B cell (primary cell): Measurements from ENCODE around the gene XPNPEP3. TPM values are rescaled to one million over a fixed set of nuclear protein-coding genes. Genes with fewer than 3 reads are reported as not detected.

Experiments used
- ATAC-seq: fragments of 200-7000 bp; cut with Tn5 transposase; one replicate; pipeline ENCODE4 v1.10.0; 2021; ENCODE audit warnings: low read depth, mild to moderate bottlenecking, moderate number of reproducible peaks, moderate library complexity
- CTCF ChIA-PET: fragments of 350-600 bp; sonication (Branson Sonifier 250); formaldehyde crosslinking; loops from one replicate; lab custom pipeline; 2021; ENCODE audit warnings: antibody characterized with exemption, inconsistent platforms; lab: Charles Lee
- POLR2A ChIA-PET: fragments of 350-600 bp; sonication (Branson Sonifier 250); formaldehyde crosslinking; loops from one replicate; lab custom pipeline; 2021; ENCODE audit warnings: antibody characterized with exemption; lab: Charles Lee
- DNase-seq: peaks from one replicate; pipeline ENCODE4 v3.0.0; 2013
- H2AFZ ChIP-seq: 2 replicates; pipeline ENCODE4 v1.6.1; 2012; ENCODE audit warnings: mild to moderate bottlenecking, low read depth, low read length; ENCODE audit not compliant: insufficient read depth, poor library complexity, severe bottlenecking
- H3K27ac ChIP-seq, 2 donors: 1 replicate in 1 of 2; 2 replicates in 1 of 2; pipeline ENCODE4 v1.5.1; 2012 to 2013; ENCODE audit warnings: low read length in 2 of 2, mild to moderate bottlenecking in 2 of 2, moderate library complexity in 1 of 2
- H3K27me3 ChIP-seq, 4 experiments: fragments of 200-600 bp in 1 of 4; sonication (generic) in 1 of 4; replicated peaks in 1 of 4; 1 replicate in 2 of 4; 2 replicates in 2 of 4; pipeline versions ENCODE4 v1.6.1 to v1.7.0; 2013 to 2016; ENCODE audit warnings: low read length in 3 of 4, mild to moderate bottlenecking in 2 of 4, mixed read lengths in 1 of 4, moderate library complexity in 1 of 4; ENCODE audit not compliant: insufficient read depth in 4 of 4, control insufficient read depth in 3 of 4; ENCODE audit errors: control extremely low read depth in 1 of 4
- H3K36me3 ChIP-seq, 2 experiments: replicated peaks in 1 of 2; 1 replicate in 1 of 2; 2 replicates in 1 of 2; pipeline versions ENCODE4 v1.6.1 to v1.7.1; 2013; ENCODE audit warnings: low read length in 1 of 2; ENCODE audit not compliant: insufficient read depth in 2 of 2, control insufficient read depth in 1 of 2; ENCODE audit errors: control extremely low read depth in 1 of 2, extremely low read depth in 1 of 2
- H3K4me1 ChIP-seq, 2 donors: fragments of 200-600 bp in 1 of 2; sonication (generic) in 1 of 2; 1 replicate in 1 of 2; 2 replicates in 1 of 2; pipeline versions ENCODE4 v1.5.1 to v1.6.1; 2013 to 2017; ENCODE audit warnings: low read length in 2 of 2; ENCODE audit not compliant: control insufficient read depth in 2 of 2, insufficient read depth in 2 of 2
- H3K4me2 ChIP-seq: replicated peaks from 2 replicates; pipeline ENCODE3; 2012; ENCODE audit warnings: mild to moderate bottlenecking, low read depth, low read length; ENCODE audit not compliant: poor library complexity, severe bottlenecking
- H3K4me3 ChIP-seq, 5 experiments: fragments of 200-600 bp in 1 of 5; sonication (generic) in 1 of 5; 1 replicate in 3 of 5; 2 replicates in 2 of 5; pipeline versions ENCODE4 v1.5.1 to v1.7.0; 2011 to 2016; ENCODE audit warnings: low read length in 4 of 5, mild to moderate bottlenecking in 4 of 5, low read depth in 2 of 5, control low read depth in 1 of 5, moderate library complexity in 1 of 5; ENCODE audit not compliant: insufficient read depth in 1 of 5; ENCODE audit errors: control extremely low read depth in 1 of 5, extremely low read depth in 1 of 5
- H3K79me2 ChIP-seq: fragments of 200-600 bp; sonication (generic); one replicate; pipeline ENCODE4 v1.6.0; 2016; ENCODE audit warnings: low read length; ENCODE audit not compliant: control insufficient read depth, insufficient read depth
- H3K9ac ChIP-seq: fragments of 200-600 bp; sonication (generic); 2 replicates; pipeline ENCODE4 v1.6.1; 2017; ENCODE audit warnings: mild to moderate bottlenecking, low read length, moderate library complexity
- H3K9me3 ChIP-seq, 3 donors: one replicate each; pipeline versions ENCODE4 v1.6.1 to v1.7.1; 2013; ENCODE audit warnings: low read length in 2 of 3; ENCODE audit not compliant: control insufficient read depth in 2 of 3, insufficient read depth in 1 of 3; ENCODE audit errors: control extremely low read depth in 1 of 3
- H4K20me1 ChIP-seq: 2 replicates; pipeline ENCODE4 v1.6.0; 2012; ENCODE audit warnings: mild to moderate bottlenecking, low read length; ENCODE audit not compliant: insufficient read depth, control insufficient read depth, poor library complexity, severe bottlenecking
- H3K27ac Mint-ChIP-seq: one replicate; pipeline ENCODE4 v1.8.0; 2021; ENCODE audit warnings: mixed read lengths
- H3K27me3 Mint-ChIP-seq: one replicate; pipeline ENCODE4 v1.8.0; 2021; ENCODE audit warnings: mixed read lengths
- H3K4me1 Mint-ChIP-seq: one replicate; pipeline ENCODE4 v1.8.0; 2021; ENCODE audit warnings: mixed read lengths
- H3K4me3 Mint-ChIP-seq: one replicate; pipeline ENCODE4 v1.8.0; 2021; ENCODE audit warnings: mixed read lengths
- H3K9me3 Mint-ChIP-seq: one replicate; pipeline ENCODE4 v1.8.0; 2022; ENCODE audit warnings: mixed read lengths; ENCODE audit not compliant: insufficient read depth
- EZH2 ChIP-seq: IDR thresholded peaks from 2 replicates; pipeline ENCODE4 v1.6.1; 2012; ENCODE audit warnings: borderline replicate concordance, low read depth, mild to moderate bottlenecking, moderate library complexity, low read length; ENCODE audit not compliant: insufficient read depth, poor library complexity, severe bottlenecking
- WGBS: methylation state at CpG from one replicate; pipeline ENCODE4 v1.1.5; 2013; ENCODE audit warnings: missing lambda C conversion rate; ENCODE audit not compliant: insufficient coverage; 5-methylcytosine and 5-hydroxymethylcytosine counted together
- intact Hi-C: fragments of 100-400 bp; cut with micrococcal nuclease; formaldehyde crosslinking; loops from one replicate; pipeline ENCODE4 v1.10.0; 2022
- polyA plus RNA-seq: library from polyadenylated mRNA; depleted of rRNA; stranded (reverse); fragments of >200 nt; gene quantifications from 2 replicates; pipeline ENCODE4 v1.2.3, GENCODE V29; 2012
- total RNA-seq, 2 donors: library from RNA; stranded (reverse); fragments of 120-200 nt in 1 of 2; gene quantifications; 1 replicate in 1 of 2; 2 replicates in 1 of 2; pipeline versions ENCODE4 v1.2.3 to v1.2.4, GENCODE V29; 2013 to 2022

The XPNPEP3 gene
- total and polyA plus RNA-seq, 2 donors (not counting 1 experiment from before 2014, with no cell fraction given), result 7.9 to 18.9 TPM

DNA sequence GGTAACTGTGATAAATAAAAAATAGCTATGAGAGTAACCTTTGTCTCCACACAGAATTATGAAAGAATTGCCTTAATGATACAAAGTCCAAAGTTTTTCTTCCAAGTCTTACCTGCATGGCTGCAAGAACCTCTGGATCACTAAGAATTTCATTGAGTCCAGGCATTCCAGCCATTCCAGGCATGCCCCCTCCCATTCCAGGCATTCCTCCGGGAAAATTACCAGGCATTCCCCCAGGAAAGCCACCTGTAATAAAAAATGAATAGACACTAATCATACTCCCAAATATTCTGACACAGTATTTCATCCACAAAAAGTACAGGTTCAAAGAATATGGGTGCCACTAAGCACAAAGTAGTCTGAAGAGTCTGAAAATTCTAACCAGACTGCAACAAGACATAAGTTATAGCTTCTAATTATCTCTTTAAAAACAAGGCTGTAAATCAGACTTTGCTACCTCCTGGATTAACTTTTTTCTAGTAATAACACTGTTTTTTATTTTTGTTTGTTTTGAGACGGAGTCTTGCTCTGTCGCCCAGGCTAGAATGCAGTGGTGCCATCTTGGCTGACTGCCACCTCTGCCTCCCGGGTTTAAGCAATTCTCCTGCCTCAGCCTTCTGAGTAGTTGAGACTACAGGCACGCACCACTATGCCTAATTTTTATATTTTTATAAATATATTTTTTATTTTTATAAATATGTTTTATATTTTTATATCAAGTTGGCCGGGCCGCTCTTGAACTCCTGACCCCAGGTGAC, 29.8 kb upstream of the XPNPEP3 start:
- H3K9ac ChIP-seq, result no peak overlapping the region
- Mint-ChIP-seq H3K4me3 (no peak overlapping the region), H3K4me1 (peaks cover 3% of the 10 kb centered on the region), H3K27ac (no peak overlapping the region), H3K27me3 (no peaks in the 10 kb centered on the region), H3K9me3 (no peaks in the 10 kb centered on the region)
- H3K9me3 ChIP-seq, result no peaks in the 10 kb centered on the region
- no peaks in the 10 kb centered on the region for H4K20me1 ChIP-seq
- no peak overlapping the region for H3K27ac ChIP-seq
- no peak overlapping the region for H2AFZ ChIP-seq
- H3K27me3 ChIP-seq, result no peaks in the 10 kb centered on the region
- H3K79me2 ChIP-seq, result no peaks in the 10 kb centered on the region
- H3K4me2 ChIP-seq, result no peak overlapping the region
- H3K4me1 ChIP-seq, result no peaks in the 10 kb centered on the region
- WGBS, result 100% methylated on average over 1 of the region's 7 CpGs
- intact Hi-C loops, result no loop called here
- DNase-seq, result no peak
- no peak for ATAC-seq
- ChIA-PET POLR2A (no interaction called here), CTCF (interaction anchor here (1.0 to 1.5 kb wide), 2 partner anchors 14 to 21 kb away, joined by 3 read pairs; no protein-coding TSS in a partner anchor)
- peaks cover 13 to 57% of the 10 kb centered on the region in 2 experiments for H3K36me3 ChIP-seq
- TF ChIP-seq EZH2, result no peak
- no peak overlapping the region for H3K4me3 ChIP-seq

DNA sequence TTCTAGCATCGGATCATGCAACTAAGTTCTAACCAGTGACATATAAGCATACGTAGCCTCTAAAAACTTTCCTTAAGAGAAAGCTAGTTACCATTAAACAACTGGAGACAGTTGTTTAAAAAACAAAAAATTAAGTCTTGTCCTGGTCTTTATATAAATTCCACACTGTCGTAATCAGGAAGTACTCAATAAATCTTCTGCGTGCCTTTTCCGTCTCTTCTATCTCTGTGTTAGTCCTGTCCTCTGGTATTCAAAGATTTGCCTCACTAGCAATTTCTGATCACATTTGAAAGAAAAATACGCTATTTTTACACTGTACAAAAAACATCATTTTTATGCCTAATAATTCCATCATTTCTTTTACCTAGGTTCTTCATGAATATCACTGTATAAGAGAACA, 27.8 kb upstream of the XPNPEP3 start:
- H3K79me2 ChIP-seq, result no peaks in the 10 kb centered on the region
- no peak overlapping the region for H2AFZ ChIP-seq
- POLR2A ChIA-PET, result no interaction called here
- no peak overlapping the region for H3K9ac ChIP-seq
- TF ChIP-seq EZH2, result no peak
- H3K36me3 ChIP-seq, result peaks cover 13 to 67% of the 10 kb centered on the region in 2 experiments
- Mint-ChIP-seq H3K4me1 (no peaks in the 10 kb centered on the region), H3K27ac (no peak overlapping the region), H3K4me3 (no peak overlapping the region), H3K9me3 (no peaks in the 10 kb centered on the region), H3K27me3 (no peaks in the 10 kb centered on the region)
- no peaks in the 10 kb centered on the region for H3K4me1 ChIP-seq
- no peak overlapping the region for H3K4me3 ChIP-seq
- no peak overlapping the region for H3K27ac ChIP-seq
- H3K27me3 ChIP-seq, result no peaks in the 10 kb centered on the region
- 81% methylated on average over 3 of the region's 6 CpGs for WGBS
- H4K20me1 ChIP-seq, result no peaks in the 10 kb centered on the region
- intact Hi-C loops, result no loop called here
- DNase-seq (no peak), ATAC-seq (no peak)
- CTCF ChIA-PET, result interaction anchor here (1.1 kb wide), 1 partner anchor 16 kb away, joined by 3 read pairs; no protein-coding TSS in a partner anchor
- no peaks in the 10 kb centered on the region for H3K9me3 ChIP-seq
- H3K4me2 ChIP-seq, result no peak overlapping the region
